Vagina (tissue), 2 donors: ENCODE data around the gene CCPG1.

ENCODE experiments used
- POLR2AphosphoS5 ChIP-seq, 2 donors: sonication (generic); formaldehyde crosslinking; IDR thresholded peaks; one replicate each; pipeline ENCODE4 v1.9.0; 2017; ENCODE audit warnings: antibody characterized with exemption in 2 of 2, mild to moderate bottlenecking in 2 of 2, low read depth in 1 of 2; ENCODE audit not compliant: insufficient read depth in 1 of 2
- TF ChIP-seq, protein P1 (sequence below), 3 experiments: fragments of 450-650 bp in 2 of 3; fragments of 200-600 bp in 1 of 3; sonication (generic) in 1 of 3; IDR thresholded peaks; one replicate each; pipeline ENCODE4 v1.5.1; 2017 to 2019; ENCODE audit warnings: antibody characterized with exemption in 3 of 3, mild to moderate bottlenecking in 2 of 3, moderate library complexity in 2 of 3

- TF ChIP-seq, protein P1, sequence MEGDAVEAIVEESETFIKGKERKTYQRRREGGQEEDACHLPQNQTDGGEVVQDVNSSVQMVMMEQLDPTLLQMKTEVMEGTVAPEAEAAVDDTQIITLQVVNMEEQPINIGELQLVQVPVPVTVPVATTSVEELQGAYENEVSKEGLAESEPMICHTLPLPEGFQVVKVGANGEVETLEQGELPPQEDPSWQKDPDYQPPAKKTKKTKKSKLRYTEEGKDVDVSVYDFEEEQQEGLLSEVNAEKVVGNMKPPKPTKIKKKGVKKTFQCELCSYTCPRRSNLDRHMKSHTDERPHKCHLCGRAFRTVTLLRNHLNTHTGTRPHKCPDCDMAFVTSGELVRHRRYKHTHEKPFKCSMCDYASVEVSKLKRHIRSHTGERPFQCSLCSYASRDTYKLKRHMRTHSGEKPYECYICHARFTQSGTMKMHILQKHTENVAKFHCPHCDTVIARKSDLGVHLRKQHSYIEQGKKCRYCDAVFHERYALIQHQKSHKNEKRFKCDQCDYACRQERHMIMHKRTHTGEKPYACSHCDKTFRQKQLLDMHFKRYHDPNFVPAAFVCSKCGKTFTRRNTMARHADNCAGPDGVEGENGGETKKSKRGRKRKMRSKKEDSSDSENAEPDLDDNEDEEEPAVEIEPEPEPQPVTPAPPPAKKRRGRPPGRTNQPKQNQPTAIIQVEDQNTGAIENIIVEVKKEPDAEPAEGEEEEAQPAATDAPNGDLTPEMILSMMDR (IDR thresholded peaks at IDR 0.05) = no peak
- TF ChIP-seq POLR2AphosphoS5 (IDR thresholded peaks at IDR 0.05; ENCODE audit: insufficient read depth in 1 of 2, low read depth in 1 of 2) = no peak
Measured at GRCh38 chr15:55334997-55335396, 73.2 kb downstream of the CCPG1 start.
